Kidney epithelial cell (primary cell): ENCODE measurements around the gene EIF5A. TPM values are rescaled to one million over a fixed set of nuclear protein-coding genes. Genes with fewer than 3 reads are reported as not detected.

Source experiments
- DNase-seq: peaks from one replicate; pipeline ENCODE4 v3.0.0-alpha.2; 2010; ENCODE audit warnings: low read depth
- H3K27me3 ChIP-seq: 2 replicates; pipeline ENCODE4 v1.6.0; 2011; ENCODE audit warnings: low read length; ENCODE audit not compliant: control insufficient read depth, insufficient read depth
- H3K36me3 ChIP-seq: 2 replicates; pipeline ENCODE4 v1.5.1; 2011; ENCODE audit warnings: low read length; ENCODE audit not compliant: control insufficient read depth, insufficient read depth
- H3K4me3 ChIP-seq: 2 replicates; pipeline ENCODE4 v1.5.1; 2011; ENCODE audit warnings: low read depth, mild to moderate bottlenecking, control low read depth, low read length
- CTCF ChIP-seq: IDR thresholded peaks from 2 replicates; pipeline ENCODE4 v1.5.1; 2011; ENCODE audit warnings: mild to moderate bottlenecking, moderate library complexity, low read length, control low read depth, inconsistent platforms; ENCODE audit not compliant: insufficient read depth, poor library complexity, severe bottlenecking
- total RNA-seq: library from RNA; depleted of rRNA; stranded (reverse); fragments of >200 nt; gene quantifications from 2 replicates; pipeline ENCODE4 v1.2.3, GENCODE V29; 2015

The EIF5A gene
- total RNA-seq, 1 donor from 2014 or later: 490 TPM

DNA sequence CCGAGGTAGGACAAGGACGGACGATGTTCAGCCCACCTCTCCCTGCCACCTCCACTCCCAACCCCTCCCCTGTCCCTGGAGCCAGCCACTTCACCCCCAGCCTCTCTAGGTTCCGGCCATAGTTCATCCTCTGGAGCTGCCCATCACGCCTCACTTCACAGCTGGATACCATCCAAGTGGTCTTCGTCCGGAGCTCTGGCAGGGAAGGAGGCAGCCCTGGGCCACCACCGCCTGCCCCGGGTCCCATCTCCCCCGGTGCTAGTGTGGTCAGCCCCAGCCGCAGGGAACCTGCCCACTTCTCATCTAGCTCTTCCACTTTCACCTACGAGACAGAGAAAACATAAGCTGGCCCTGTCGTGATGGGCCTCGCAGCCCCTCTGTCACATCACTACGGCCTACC is 14.0 kb downstream of the EIF5A start:
- peaks cover 5% of the 10 kb centered on the region for H3K36me3 ChIP-seq
- DNase-seq: no peak
- TF ChIP-seq CTCF: no peak
- H3K4me3 ChIP-seq: no peak overlapping the region
- no peaks in the 10 kb centered on the region for H3K27me3 ChIP-seq

GRCh38 chr17:7322520-7323194 is 15.2 kb downstream of the EIF5A start:
- no peak for TF ChIP-seq CTCF
- Histone ChIP-seq H3K36me3 (peaks cover 5% of the 10 kb centered on the region), H3K4me3 (no peak overlapping the region), H3K27me3 (no peaks in the 10 kb centered on the region)
- DNase-seq: no peak

- no peak for DNase-seq
- Histone ChIP-seq H3K36me3 (peaks cover 5% of the 10 kb centered on the region), H3K27me3 (no peaks in the 10 kb centered on the region), H3K4me3 (no peak overlapping the region)
- peak; percentile 91 for TF ChIP-seq CTCF
Observed at GRCh38 chr17:7323731-7324437, 16.5 kb downstream of the EIF5A start.

- no peak for TF ChIP-seq CTCF
- no peaks in the 10 kb centered on the region for H3K27me3 ChIP-seq
- H3K36me3 ChIP-seq: peaks cover 5% of the 10 kb centered on the region
- DNase-seq: no peak
- H3K4me3 ChIP-seq: no peak overlapping the region
Observed at GRCh38 chr17:7324438-7324779, 17.0 kb downstream of the EIF5A start.

DNA sequence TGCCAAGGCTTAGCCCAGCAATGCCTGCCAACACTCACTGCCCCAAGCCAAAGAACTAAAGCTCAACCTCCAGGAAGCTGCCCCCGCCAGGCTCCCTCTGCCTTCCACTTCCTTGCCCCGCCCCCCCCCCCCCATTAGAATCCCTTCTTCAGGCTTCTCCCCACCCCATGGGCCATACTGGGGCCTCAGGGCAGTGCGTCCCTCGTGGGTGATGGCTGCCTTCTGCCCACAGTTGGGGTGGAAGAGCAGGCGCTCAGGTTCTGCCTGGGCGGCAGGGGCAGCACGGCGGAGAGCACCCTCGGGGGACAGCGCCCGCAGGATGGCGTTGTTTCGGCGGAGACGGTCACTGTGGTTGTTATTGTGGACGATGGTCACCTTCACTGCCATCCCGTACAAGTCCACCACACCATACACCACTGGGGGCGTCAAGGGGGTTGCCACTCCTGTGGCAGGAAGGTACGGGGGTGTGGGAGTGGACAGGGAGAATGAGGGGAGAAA is 17.7 kb downstream of the EIF5A start:
- TF ChIP-seq CTCF: no peak
- DNase-seq: no peak
- Histone ChIP-seq H3K4me3 (no peak overlapping the region), H3K36me3 (peaks cover 5% of the 10 kb centered on the region), H3K27me3 (no peaks in the 10 kb centered on the region)
